ENCODE results near the gene WDR91.
A peak's percentile ranks its signal among the peaks of the same experiment; 100 is the strongest.

WDR91 gene

DNA sequence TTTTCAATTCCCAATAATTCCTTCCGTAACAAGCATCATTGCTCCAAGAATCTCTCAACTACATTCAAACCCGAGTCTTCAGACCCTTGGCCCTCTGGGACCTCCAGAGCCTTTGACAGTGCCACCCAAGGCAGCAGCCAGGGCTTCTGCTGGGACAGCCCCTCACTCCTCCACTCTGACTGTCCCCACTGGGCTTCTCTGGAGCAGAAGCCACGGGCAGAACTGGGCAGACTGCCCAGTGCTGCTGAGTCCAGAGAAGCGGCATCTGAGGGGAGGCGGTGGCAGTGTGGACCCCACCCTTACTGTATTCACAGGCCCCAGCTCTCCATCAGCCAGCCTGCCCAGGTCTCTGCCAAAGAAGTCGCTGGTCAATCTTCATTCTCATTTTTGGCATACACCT is 49.7 kb downstream of the WDR91 start:
- TF ChIP-seq MYC (IDR thresholded peaks at IDR 0.05; ENCODE audit: low read depth, low read length) (no peak), POLR2A (IDR thresholded peaks at IDR 0.05; ENCODE audit: extremely low read depth, insufficient read length) (no peak)
- TF ChIP-seq, protein P1, sequence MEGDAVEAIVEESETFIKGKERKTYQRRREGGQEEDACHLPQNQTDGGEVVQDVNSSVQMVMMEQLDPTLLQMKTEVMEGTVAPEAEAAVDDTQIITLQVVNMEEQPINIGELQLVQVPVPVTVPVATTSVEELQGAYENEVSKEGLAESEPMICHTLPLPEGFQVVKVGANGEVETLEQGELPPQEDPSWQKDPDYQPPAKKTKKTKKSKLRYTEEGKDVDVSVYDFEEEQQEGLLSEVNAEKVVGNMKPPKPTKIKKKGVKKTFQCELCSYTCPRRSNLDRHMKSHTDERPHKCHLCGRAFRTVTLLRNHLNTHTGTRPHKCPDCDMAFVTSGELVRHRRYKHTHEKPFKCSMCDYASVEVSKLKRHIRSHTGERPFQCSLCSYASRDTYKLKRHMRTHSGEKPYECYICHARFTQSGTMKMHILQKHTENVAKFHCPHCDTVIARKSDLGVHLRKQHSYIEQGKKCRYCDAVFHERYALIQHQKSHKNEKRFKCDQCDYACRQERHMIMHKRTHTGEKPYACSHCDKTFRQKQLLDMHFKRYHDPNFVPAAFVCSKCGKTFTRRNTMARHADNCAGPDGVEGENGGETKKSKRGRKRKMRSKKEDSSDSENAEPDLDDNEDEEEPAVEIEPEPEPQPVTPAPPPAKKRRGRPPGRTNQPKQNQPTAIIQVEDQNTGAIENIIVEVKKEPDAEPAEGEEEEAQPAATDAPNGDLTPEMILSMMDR (IDR thresholded peaks at IDR 0.05; ENCODE audit: low read depth, low read length): no peak
- TF ChIP-seq, protein P2, sequence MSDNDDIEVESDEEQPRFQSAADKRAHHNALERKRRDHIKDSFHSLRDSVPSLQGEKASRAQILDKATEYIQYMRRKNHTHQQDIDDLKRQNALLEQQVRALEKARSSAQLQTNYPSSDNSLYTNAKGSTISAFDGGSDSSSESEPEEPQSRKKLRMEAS (IDR thresholded peaks at IDR 0.05; ENCODE audit: low read depth, low read length): no peak
- peak overlapping the region; percentile 42 for H3K4me3 ChIP-seq (ENCODE audit: low read depth, low read length)
- DNase-seq (ENCODE audit: low read depth): peak; percentile 51

GRCh38 chr7:135160858-135161653 is 50.3 kb downstream of the WDR91 start:
- peak overlapping the region; percentile 42 for H3K4me3 ChIP-seq (ENCODE audit: low read depth, low read length)

DNA sequence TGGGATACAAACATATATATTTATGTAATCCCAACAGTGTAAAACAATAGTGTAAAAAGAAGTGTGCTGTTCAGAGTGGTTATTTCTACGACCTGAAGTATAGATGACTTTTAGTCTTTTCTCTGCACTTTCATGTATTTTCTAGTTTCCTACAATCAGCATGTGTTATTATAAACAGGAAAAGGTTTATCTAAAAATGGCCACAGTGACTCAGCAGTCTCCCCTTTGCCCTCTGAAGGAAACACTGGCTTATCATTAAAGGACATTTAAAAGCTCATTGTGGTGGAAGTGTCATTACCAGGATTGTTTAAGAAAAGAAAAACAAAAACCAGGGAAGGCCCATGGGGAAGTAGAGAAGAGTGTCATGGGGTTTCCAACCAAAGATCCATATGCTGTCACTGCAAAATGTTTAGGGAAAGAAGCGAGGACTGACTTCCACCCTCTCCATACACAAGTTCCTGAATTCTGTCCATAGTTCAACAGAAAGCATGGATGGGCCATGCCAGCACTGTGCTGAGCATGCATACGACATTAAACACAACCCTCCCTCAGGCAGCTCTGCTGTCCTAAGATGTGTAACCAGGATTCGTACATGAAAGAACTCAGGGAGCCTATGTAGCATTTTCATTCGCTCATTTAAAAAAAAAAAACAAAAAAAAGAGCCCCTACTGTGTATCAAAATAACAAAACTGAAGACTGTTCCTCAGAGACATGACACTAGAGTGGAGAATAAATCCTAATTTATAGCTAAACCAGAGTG is 51.0 kb downstream of the WDR91 start:
- peak; percentile 80 for DNase-seq (ENCODE audit: low read depth)
- TF ChIP-seq MYC (IDR thresholded peaks at IDR 0.05; ENCODE audit: low read depth, low read length) (no peak), POLR2A (IDR thresholded peaks at IDR 0.05; ENCODE audit: extremely low read depth, insufficient read length) (no peak)
- TF ChIP-seq, protein P1 (IDR thresholded peaks at IDR 0.05; ENCODE audit: low read depth, low read length): no peak
- TF ChIP-seq, protein P2 (IDR thresholded peaks at IDR 0.05; ENCODE audit: low read depth, low read length): no peak
- H3K4me3 ChIP-seq (ENCODE audit: low read depth, low read length): peak overlapping the region; percentile 35

More at GRCh38 chr7:135160858-135161653, 50.3 kb downstream of the WDR91 start:
- DNase-seq (ENCODE audit: low read depth): peak; percentile 90
- peak; percentile 22 for TF ChIP-seq POLR2A (IDR thresholded peaks at IDR 0.05; ENCODE audit: extremely low read depth, insufficient read length)
- TF ChIP-seq, protein P2 (IDR thresholded peaks at IDR 0.05; ENCODE audit: low read depth, low read length): peak; percentile 77
- peak; percentile 86 for TF ChIP-seq MYC (IDR thresholded peaks at IDR 0.05; ENCODE audit: low read depth, low read length)
- TF ChIP-seq, protein P1 (IDR thresholded peaks at IDR 0.05; ENCODE audit: low read depth, low read length): no peak

DNA sequence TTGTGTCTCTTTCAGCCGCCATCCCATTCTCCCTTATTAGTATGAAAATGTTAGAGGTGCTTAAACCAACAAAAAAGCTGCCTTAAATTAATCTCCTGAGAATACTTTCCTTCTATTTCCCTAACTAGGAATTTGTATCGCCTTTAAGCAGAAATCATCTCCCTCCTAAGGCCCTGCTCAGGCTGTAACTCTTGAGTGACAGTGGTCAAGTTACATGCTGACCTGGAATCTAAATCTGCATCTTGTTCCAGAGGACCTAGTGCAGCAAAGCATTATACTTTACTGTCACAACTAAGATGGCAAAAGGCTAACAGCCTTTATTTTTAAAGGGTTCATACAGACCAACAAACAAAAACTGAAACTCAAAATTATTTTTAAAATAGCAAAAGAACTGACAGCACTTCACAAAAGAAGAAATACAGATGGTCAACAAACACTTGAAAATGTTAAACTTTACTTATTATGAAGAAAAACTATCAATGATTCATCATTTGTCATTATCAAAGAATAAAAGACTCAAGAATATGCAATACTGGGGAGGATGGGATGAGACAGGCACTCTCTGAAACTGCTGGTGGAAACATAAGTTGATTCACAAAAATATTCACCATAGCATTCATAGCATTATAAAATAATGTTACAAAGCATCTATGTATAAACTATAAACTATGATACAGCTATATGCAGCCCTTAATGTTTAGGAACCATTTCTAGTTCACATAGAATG is 51.8 kb downstream of the WDR91 start:
- TF ChIP-seq, protein P2 (IDR thresholded peaks at IDR 0.05; ENCODE audit: low read depth, low read length): no peak
- TF ChIP-seq POLR2A (IDR thresholded peaks at IDR 0.05; ENCODE audit: extremely low read depth, insufficient read length) (no peak), MYC (IDR thresholded peaks at IDR 0.05; ENCODE audit: low read depth, low read length) (no peak)
- TF ChIP-seq, protein P1 (IDR thresholded peaks at IDR 0.05; ENCODE audit: low read depth, low read length): no peak
- H3K4me3 ChIP-seq (ENCODE audit: low read depth, low read length): no peak overlapping the region
- DNase-seq (ENCODE audit: low read depth): no peak

GRCh38 chr7:135158874-135159273 is 52.5 kb downstream of the WDR91 start:
- no peak overlapping the region for H3K4me3 ChIP-seq (ENCODE audit: low read depth, low read length)
- TF ChIP-seq, protein P2 (IDR thresholded peaks at IDR 0.05; ENCODE audit: low read depth, low read length): no peak
- TF ChIP-seq POLR2A (IDR thresholded peaks at IDR 0.05; ENCODE audit: extremely low read depth, insufficient read length) (no peak), MYC (IDR thresholded peaks at IDR 0.05; ENCODE audit: low read depth, low read length) (no peak)
- TF ChIP-seq, protein P1 (IDR thresholded peaks at IDR 0.05; ENCODE audit: low read depth, low read length): no peak
- no peak for DNase-seq (ENCODE audit: low read depth)

Measured in NB4 (cell line).